Measurements from ENCODE around the gene RASD2.

RASD2 gene

GRCh38 chr22:35518811-35519210 is 21.8 kb upstream of the RASD2 start:
- DNase-seq (ENCODE audit: low read depth), result no peak

- no peak for DNase-seq (ENCODE audit: low read depth)
These were observed 21.2 kb upstream of the RASD2 start for GRCh38 chr22:35519306-35520000.

- DNase-seq (ENCODE audit: low read depth), result no peak
These were observed 19.0 kb upstream of the RASD2 start for GRCh38 chr22:35521358-35522224.

- no peak for DNase-seq (ENCODE audit: low read depth)
These were observed 18.1 kb upstream of the RASD2 start for GRCh38 chr22:35522225-35523149.

- DNase-seq (ENCODE audit: low read depth), result no peak
These were observed 17.3 kb upstream of the RASD2 start for GRCh38 chr22:35523167-35523947.

GRCh38 chr22:35524966-35525686 is 15.5 kb upstream of the RASD2 start:
- DNase-seq (ENCODE audit: low read depth), result no peak

GRCh38 chr22:35525687-35526332 is 14.8 kb upstream of the RASD2 start:
- DNase-seq (ENCODE audit: low read depth), result no peak

GRCh38 chr22:35526333-35526979 is 14.2 kb upstream of the RASD2 start:
- no peak for DNase-seq (ENCODE audit: low read depth)

- DNase-seq (ENCODE audit: low read depth), result no peak
These were observed 11.7 kb upstream of the RASD2 start for GRCh38 chr22:35528927-35529326.

- DNase-seq (ENCODE audit: low read depth), result no peak
These were observed 9.9 kb upstream of the RASD2 start for GRCh38 chr22:35530700-35531099.

GRCh38 chr22:35531202-35531601 is 9.4 kb upstream of the RASD2 start:
- no peak for DNase-seq (ENCODE audit: low read depth)

GRCh38 chr22:35531676-35532075 is 9.0 kb upstream of the RASD2 start:
- no peak for DNase-seq (ENCODE audit: low read depth)

GRCh38 chr22:35533365-35534029 is 7.1 kb upstream of the RASD2 start:
- no peak for DNase-seq (ENCODE audit: low read depth)

- no peak for DNase-seq (ENCODE audit: low read depth)
These were observed 6.5 kb upstream of the RASD2 start for GRCh38 chr22:35534091-35534490.

- no peak for DNase-seq (ENCODE audit: low read depth)
These were observed 3.4 kb upstream of the RASD2 start for GRCh38 chr22:35537232-35537631.

GRCh38 chr22:35538801-35539321 is 1.8 kb upstream of the RASD2 start:
- no peak for DNase-seq (ENCODE audit: low read depth)

GRCh38 chr22:35539487-35539886 is 1.1 kb upstream of the RASD2 start:
- no peak for DNase-seq (ENCODE audit: low read depth)

- peak; percentile 33 for DNase-seq (ENCODE audit: low read depth)
These were observed 579 bp upstream of the RASD2 start for GRCh38 chr22:35539910-35540594.

Data from stimulated activated CD8-positive, alpha-beta memory T cell treated with anti-CD3 and anti-CD28 coated beads, Interleukin-12 subunit alpha, Interleukin-12 subunit beta, amount 100 ng/mL, for 1 hour (primary cell).